AG04449 (cell line): ENCODE measurements around the gene GPR176.

Experiments used
- CTCF ChIA-PET: fragments of 350-600 bp; formaldehyde crosslinking; extraction: SDS; loops from one replicate; lab custom pipeline; 2021; ENCODE audit warnings: antibody characterized with exemption; lab: Yijun Ruan, JAX
- POLR2A ChIA-PET: fragments of 400-600, 350-600 bp; formaldehyde crosslinking; extraction: SDS; loops from one replicate; lab custom pipeline; 2020; ENCODE audit warnings: antibody characterized with exemption, inconsistent platforms; lab: Yijun Ruan, JAX
- DNase-seq: peaks from one replicate; pipeline ENCODE4 v3.0.0-alpha.2; 2010; ENCODE audit warnings: low read depth, low spot score
- H3K4me3 ChIP-seq: 2 replicates; pipeline ENCODE4 v1.5.1; 2011; ENCODE audit warnings: low read depth, mild to moderate bottlenecking, control low read depth, low read length
- TF ChIP-seq, protein P1 (sequence below): IDR thresholded peaks from one replicate; pipeline ENCODE4 v1.5.1; 2011; ENCODE audit warnings: mild to moderate bottlenecking, moderate library complexity, low read length, control low read depth, inconsistent platforms; ENCODE audit not compliant: insufficient read depth; ENCODE audit errors: missing control alignments

GPR176 gene

DNA sequence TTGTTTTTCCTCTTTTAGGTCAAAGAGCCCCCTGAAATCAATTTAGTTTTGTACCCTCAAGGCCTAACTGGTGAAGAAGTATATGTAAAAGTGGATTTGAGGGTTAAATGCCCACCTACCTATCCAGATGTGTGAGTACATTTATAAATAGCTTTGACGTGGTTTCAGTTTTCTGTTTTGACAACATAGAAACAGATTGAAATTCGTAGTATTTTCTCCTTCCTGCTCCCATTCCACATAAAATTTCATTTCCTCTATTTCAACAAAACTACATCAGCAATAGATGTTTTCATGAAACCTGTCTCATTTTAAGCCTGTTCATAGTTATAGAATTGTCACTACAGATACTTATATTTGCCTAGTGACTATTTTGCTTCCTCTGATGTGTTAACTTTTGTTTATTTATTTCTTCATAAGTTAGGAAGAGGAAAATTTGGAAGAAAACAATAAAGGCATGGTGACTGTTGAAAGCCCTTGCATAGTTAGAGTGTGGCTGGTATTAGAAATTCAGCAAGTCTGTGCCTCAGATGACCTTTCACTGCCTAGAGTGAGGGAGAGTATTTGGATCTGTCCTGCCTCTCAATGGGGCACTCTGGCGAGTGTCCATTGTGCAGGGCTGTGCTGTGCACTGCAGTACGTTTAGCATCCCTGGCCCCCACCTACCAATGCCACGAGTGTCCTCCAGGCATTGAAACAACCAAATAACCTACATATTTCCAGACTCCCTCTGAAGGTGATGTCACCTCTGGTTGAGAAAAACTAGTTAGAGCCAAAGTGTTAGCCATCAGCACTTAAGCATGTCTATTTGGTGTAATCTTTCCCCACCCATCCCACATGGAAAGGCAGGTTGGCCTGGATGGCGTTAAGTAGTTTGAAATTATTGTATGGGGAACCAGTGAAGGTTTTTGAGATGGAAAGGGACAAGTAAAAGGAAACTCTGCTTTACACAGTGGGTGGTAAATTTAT lies 19.7 kb upstream of the GPR176 start:
- CTCF ChIA-PET = no interaction called here
- TF ChIP-seq, protein P1, sequence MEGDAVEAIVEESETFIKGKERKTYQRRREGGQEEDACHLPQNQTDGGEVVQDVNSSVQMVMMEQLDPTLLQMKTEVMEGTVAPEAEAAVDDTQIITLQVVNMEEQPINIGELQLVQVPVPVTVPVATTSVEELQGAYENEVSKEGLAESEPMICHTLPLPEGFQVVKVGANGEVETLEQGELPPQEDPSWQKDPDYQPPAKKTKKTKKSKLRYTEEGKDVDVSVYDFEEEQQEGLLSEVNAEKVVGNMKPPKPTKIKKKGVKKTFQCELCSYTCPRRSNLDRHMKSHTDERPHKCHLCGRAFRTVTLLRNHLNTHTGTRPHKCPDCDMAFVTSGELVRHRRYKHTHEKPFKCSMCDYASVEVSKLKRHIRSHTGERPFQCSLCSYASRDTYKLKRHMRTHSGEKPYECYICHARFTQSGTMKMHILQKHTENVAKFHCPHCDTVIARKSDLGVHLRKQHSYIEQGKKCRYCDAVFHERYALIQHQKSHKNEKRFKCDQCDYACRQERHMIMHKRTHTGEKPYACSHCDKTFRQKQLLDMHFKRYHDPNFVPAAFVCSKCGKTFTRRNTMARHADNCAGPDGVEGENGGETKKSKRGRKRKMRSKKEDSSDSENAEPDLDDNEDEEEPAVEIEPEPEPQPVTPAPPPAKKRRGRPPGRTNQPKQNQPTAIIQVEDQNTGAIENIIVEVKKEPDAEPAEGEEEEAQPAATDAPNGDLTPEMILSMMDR = no peak
- POLR2A ChIA-PET = no interaction called here
- no peak overlapping the region for H3K4me3 ChIP-seq
- DNase-seq = no peak

DNA sequence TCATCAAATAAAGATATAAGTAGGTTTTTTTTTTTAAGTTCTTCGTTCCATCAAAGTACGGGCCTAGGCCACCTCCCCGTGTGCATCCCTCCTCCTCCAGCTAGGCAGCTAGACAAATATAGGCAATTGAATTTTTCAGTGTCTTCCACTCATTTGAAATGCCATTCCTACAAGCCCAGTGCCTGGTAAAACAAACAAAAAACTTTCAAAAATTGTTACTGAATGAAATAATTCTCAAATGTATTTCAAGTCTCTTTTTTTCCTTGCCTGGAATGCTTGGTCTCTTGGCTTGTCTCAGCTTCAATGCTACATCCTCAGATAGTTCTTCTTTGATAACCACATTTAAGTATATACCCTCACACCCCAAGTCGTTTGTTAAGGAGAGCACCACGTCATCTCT lies 17.6 kb upstream of the GPR176 start:
- DNase-seq = no peak
- no peak overlapping the region for H3K4me3 ChIP-seq
- CTCF ChIA-PET = interaction anchor here (1.0 kb wide), 1 partner anchor 65 kb away, joined by 3 read pairs; no protein-coding TSS in a partner anchor
- TF ChIP-seq, protein P1 = no peak
- POLR2A ChIA-PET = no interaction called here

DNA sequence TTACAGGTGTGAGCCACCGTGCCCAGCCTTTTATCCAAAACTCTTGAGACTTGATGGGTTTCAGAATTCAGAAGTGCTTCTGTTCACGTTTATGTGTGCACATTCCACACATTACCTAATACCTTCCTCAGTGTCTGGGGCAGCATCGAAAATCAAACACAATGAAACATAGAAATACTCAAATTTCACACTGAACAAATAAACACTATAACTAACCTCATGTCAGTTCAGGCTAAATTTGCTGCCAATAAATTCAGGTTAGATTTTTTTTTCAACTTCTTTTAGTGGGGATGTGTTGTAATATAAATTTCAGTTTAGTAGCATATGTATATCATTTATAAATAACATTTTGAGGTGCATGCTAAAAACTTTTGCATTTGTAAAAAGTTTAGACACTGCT lies 16.6 kb upstream of the GPR176 start:
- DNase-seq = no peak
- CTCF ChIA-PET = interaction anchor here (0.9 to 1.7 kb wide), 3 partner anchors 9 to 40 kb away, joined by 3 to 4 read pairs (median 4); no protein-coding TSS in a partner anchor
- POLR2A ChIA-PET = no interaction called here
- no peak overlapping the region for H3K4me3 ChIP-seq
- TF ChIP-seq, protein P1 = no peak

DNA sequence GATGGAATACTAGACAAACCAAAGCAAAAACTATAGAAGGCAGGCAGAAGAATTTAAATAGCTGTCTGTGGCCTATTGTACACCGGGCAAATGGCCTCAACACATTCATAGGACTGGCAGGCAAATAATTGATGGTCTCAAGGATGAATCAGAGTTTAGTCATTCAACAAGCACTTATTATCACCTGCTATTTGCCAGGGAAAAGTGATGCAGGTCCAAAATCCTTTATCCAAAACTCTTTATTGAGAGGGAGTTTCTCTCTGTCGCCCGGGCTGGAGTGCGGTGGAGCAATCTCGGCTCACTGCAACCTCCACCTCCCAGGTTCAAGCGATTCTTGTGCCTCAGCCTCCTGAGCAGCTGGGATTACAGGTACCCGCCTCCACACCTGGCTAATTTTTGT lies 16.1 kb upstream of the GPR176 start:
- TF ChIP-seq, protein P1 = no peak
- DNase-seq = no peak
- no peak overlapping the region for H3K4me3 ChIP-seq
- POLR2A ChIA-PET = no interaction called here
- CTCF ChIA-PET = interaction anchor here (1.0 to 1.7 kb wide), 4 partner anchors 10 to 179 kb away, joined by 3 to 7 read pairs (median 4); partner anchors contain the start of gene GPR176

DNA sequence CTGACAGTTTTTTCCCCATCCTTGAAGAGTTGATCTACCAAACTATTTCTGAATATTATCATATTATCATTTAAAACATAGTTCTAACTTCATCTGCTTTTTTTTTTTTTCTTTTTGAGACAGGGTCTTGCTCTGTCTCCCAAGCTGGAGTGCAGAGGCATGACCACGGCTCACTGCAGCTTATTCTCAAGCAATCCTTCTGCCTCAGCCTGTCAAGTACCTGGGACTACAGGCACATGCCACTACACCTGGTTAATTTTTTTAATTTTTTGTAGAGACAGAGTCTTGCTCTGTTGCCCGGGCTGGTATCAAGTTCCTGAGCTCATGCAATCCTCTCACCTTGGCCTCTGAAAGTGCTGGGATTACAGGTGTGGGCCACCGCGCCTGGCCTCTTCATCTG lies 15.2 kb upstream of the GPR176 start:
- no peak for DNase-seq
- ChIA-PET CTCF (interaction anchor here (1.0 to 1.7 kb wide), 4 partner anchors 10 to 178 kb away, joined by 3 to 7 read pairs (median 4); partner anchors contain the start of gene GPR176), POLR2A (interaction anchor here (2.4 kb wide), 1 partner anchor 15 kb away, joined by 15 read pairs; the partner anchor contains the start of gene GPR176)
- TF ChIP-seq, protein P1 = no peak
- peak overlapping the region; percentile 75 for H3K4me3 ChIP-seq
